ENCODE measurements around the gene GPSM3. TPM values are rescaled to one million over a fixed set of nuclear protein-coding genes. Genes with fewer than 3 reads are reported as not detected.

Gene GPSM3
- total and polyA plus RNA-seq, 2 of the 13 experiments (the other 11 are each of a cell fraction or from before 2014, with no cell fraction given) = 0.18 to 6.2 TPM

GRCh38 chr6:32153564-32154513 is 38.6 kb downstream of the GPSM3 start, which contains the start of gene PPT2 (continued):
- TF ChIP-seq ZNF670 (CRISPR knock-in tag; IDR thresholded peaks at IDR 0.05; ENCODE audit: borderline replicate concordance) = peak; percentile 87; the same call in 1 of the 2 replicates
- TF ChIP-seq GABPB1 (CRISPR knock-in tag; IDR thresholded peaks at IDR 0.05) = peak; percentile 94
- TF ChIP-seq MEIS1 (CRISPR knock-in tag; IDR thresholded peaks at IDR 0.05; ENCODE audit: borderline replicate concordance) = peak; percentile 80; the same call in 1 of the 2 replicates
- peak; percentile 55; the same call in 1 of the 2 replicates for TF ChIP-seq ZNF12 (CRISPR knock-in tag; IDR thresholded peaks at IDR 0.05)
- TF ChIP-seq TP53 (CRISPR knock-in tag; conservative IDR thresholded peaks at IDR 0.05) = no peak; the same call in 1 of the 2 replicates
- no peak for TF ChIP-seq PTBP1 (IDR thresholded peaks at IDR 0.05; ENCODE audit: low read depth, low read length, poor library complexity, severe bottlenecking)
- TF ChIP-seq PHF5A (CRISPR knock-in tag; IDR thresholded peaks at IDR 0.05; ENCODE audit: low read depth, unreplicated experiment) = no peak
- TF ChIP-seq, protein P1, sequence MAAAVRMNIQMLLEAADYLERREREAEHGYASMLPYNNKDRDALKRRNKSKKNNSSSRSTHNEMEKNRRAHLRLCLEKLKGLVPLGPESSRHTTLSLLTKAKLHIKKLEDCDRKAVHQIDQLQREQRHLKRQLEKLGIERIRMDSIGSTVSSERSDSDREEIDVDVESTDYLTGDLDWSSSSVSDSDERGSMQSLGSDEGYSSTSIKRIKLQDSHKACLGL (CRISPR knock-in tag; IDR thresholded peaks at IDR 0.05) = no peak; the same call in 1 of the 2 replicates
- 0 out of 2 replicates have a peak, but pooled peaks have one; percentile 16 for TF ChIP-seq ZNF792 (CRISPR knock-in tag; IDR thresholded peaks at IDR 0.05)
- TF ChIP-seq ZBTB44 (CRISPR knock-in tag; IDR thresholded peaks at IDR 0.05) = no peak; the same call in 1 of the 2 replicates
- peak; percentile 74 for TF ChIP-seq TAF1 (CRISPR knock-in tag; IDR thresholded peaks at IDR 0.05)
- no peak for TF ChIP-seq HNRNPK (IDR thresholded peaks at IDR 0.05; ENCODE audit: low read depth, low read length, poor library complexity, severe bottlenecking)
- TF ChIP-seq YEATS4 (CRISPR knock-in tag; IDR thresholded peaks at IDR 0.05; ENCODE audit: borderline replicate concordance) = peak; percentile 84
- TF ChIP-seq, protein P2, sequence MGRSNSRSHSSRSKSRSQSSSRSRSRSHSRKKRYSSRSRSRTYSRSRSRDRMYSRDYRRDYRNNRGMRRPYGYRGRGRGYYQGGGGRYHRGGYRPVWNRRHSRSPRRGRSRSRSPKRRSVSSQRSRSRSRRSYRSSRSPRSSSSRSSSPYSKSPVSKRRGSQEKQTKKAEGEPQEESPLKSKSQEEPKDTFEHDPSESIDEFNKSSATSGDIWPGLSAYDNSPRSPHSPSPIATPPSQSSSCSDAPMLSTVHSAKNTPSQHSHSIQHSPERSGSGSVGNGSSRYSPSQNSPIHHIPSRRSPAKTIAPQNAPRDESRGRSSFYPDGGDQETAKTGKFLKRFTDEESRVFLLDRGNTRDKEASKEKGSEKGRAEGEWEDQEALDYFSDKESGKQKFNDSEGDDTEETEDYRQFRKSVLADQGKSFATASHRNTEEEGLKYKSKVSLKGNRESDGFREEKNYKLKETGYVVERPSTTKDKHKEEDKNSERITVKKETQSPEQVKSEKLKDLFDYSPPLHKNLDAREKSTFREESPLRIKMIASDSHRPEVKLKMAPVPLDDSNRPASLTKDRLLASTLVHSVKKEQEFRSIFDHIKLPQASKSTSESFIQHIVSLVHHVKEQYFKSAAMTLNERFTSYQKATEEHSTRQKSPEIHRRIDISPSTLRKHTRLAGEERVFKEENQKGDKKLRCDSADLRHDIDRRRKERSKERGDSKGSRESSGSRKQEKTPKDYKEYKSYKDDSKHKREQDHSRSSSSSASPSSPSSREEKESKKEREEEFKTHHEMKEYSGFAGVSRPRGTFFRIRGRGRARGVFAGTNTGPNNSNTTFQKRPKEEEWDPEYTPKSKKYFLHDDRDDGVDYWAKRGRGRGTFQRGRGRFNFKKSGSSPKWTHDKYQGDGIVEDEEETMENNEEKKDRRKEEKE (IDR thresholded peaks at IDR 0.05) = no peak
- TF ChIP-seq ZNF543 (CRISPR knock-in tag; IDR thresholded peaks at IDR 0.05) = peak; percentile 85
- TF ChIP-seq SMAD3 (CRISPR knock-in tag; IDR thresholded peaks at IDR 0.05) = peak; percentile 58; the same call in 1 of the 2 replicates
- peak; percentile 60; the same call in 1 of the 2 replicates for TF ChIP-seq MYNN (CRISPR knock-in tag; IDR thresholded peaks at IDR 0.05; ENCODE audit: low read depth)
- TF ChIP-seq ZNF552 (CRISPR knock-in tag; IDR thresholded peaks at IDR 0.05; ENCODE audit: borderline replicate concordance) = no peak; the same call in 1 of the 2 replicates
- TF ChIP-seq FOXA1 (IDR thresholded peaks at IDR 0.05) = 0 out of 2 replicates have a peak, but pooled peaks have one; percentile 37
- peak; percentile 97 for TF ChIP-seq FOXA1 (CRISPR knock-in tag; IDR thresholded peaks at IDR 0.05)
- peak; percentile 87; the same call in 1 of the 2 replicates for TF ChIP-seq ZZZ3 (CRISPR knock-in tag; IDR thresholded peaks at IDR 0.05; ENCODE audit: borderline replicate concordance)
- TF ChIP-seq ZFX (CRISPR knock-in tag; IDR thresholded peaks at IDR 0.05; ENCODE audit: low read depth) = peak; percentile 96
- peak; percentile 77 for TF ChIP-seq ZNF136 (CRISPR knock-in tag; IDR thresholded peaks at IDR 0.05; ENCODE audit: low read depth)
- peak; percentile 92; the same call in 1 of the 2 replicates for TF ChIP-seq ZNF567 (CRISPR knock-in tag; IDR thresholded peaks at IDR 0.05; ENCODE audit: borderline replicate concordance)
